PFSK-1 (cell line): ENCODE measurements around the gene DCT.

Source experiments
- POLR2AphosphoS5 ChIP-seq: IDR thresholded peaks from 2 replicates; pipeline ENCODE4 v1.6.1; 2012; ENCODE audit warnings: low read depth, mild to moderate bottlenecking, control low read depth, low read length, moderate library complexity
- SIN3A ChIP-seq: IDR thresholded peaks from 2 replicates; pipeline ENCODE4 v1.6.1; 2012; ENCODE audit warnings: mild to moderate bottlenecking, low read length, moderate library complexity, borderline replicate concordance; ENCODE audit not compliant: insufficient read depth

- TF ChIP-seq POLR2AphosphoS5 = no peak
- no peak for TF ChIP-seq SIN3A
These were observed 47.5 kb downstream of the DCT start for GRCh38 chr13:94431987-94432386.
